ENCODE results near the gene IL17F. TPM values are rescaled to one million over a fixed set of nuclear protein-coding genes. Genes with fewer than 3 reads are reported as not detected.

IL17F gene
- total RNA-seq, 2 donors from 2014 or later = 6.2 to 13.9 TPM

DNA sequence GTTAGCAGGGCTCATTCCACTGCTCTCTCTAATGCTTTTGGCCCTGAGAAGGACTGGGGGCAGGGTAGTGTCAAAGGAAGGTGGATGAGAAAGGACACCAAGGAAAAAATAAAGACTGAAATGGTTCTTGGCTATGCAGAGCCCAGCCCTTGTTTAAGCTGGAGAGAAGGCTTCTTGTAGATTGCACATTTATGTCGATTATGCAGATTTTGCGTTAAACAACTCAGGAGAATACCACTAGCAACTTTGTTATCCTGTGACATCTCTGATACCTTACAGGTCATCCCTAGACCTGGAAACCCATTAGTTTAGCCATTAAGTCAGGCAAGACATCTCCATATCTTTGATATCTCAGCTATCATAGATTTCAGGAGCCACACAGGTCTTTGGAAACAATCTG, 11.1 kb upstream of the IL17F start:
- Mint-ChIP-seq H3K9me3 (no peaks in the 10 kb centered on the region), H3K36me3 (peaks cover 4 to 17% of the 10 kb centered on the region in 2 donors), H3K27ac (peak overlapping the region in 1 of 2 donors; percentile 64)
- DNase-seq (ENCODE audit: low spot score in 2 of 2) (no peak), ATAC-seq (no peak)

DNA sequence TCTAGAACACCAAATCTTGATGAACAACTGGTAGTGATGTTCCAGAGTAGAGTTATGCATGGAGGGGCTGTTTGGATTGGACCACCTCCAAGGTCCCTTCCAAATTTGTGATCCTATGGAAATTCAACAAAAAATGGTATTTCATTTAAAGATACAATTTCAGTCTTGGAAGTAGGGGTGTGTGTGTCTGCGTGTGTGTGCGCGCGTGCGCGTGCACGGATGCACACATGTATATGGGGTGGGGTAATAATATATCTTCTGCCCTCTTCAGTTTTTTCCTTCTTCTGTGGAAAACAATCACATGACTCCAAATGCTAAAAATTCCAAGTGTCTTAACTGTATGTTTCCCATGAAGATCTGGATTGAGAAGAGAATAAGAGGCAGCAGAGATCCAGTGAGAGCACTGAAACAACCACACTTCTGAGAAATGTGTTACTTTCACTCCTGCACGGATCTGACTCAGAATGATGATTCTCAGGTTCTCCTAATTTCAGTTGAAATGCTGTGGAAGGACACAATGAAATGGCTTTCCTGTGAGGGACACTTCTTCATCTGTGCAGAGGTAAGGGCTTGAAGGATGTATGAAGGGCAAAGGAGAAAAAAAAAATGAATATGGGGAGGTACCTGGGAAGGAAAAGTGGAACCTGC, 10.6 kb upstream of the IL17F start:
- peak; percentile 80 to 83 for ATAC-seq
- DNase-seq (ENCODE audit: low spot score in 2 of 2) = peak in 1 of 2 donors; percentile 22
- Mint-ChIP-seq H3K36me3 (peaks cover 4 to 17% of the 10 kb centered on the region in 2 donors), H3K27ac (peak overlapping the region; percentile 2 to 64), H3K9me3 (no peaks in the 10 kb centered on the region)

DNA sequence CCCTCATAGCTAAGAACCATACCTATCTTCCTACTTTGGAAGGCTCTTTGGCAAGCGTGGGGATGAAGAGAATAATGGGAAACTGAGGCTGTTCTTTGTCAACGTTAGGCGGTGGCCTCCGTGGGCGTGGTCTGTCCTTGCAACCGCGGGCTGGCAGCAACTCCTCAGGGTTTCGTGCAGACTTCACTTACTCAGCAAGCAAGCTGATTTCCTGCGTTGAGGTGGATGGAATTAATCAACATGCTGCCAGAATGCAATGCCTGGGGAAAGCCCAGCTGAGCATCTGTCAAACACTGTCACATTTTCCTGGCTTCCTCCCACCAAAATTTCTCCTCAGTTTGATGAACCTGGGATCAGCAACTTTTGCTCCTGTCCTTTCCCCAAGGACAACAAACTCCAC, 9.2 kb upstream of the IL17F start:
- no peaks in the 10 kb centered on the region for H3K9me3 Mint-ChIP-seq
- peak in 1 of 2 donors; percentile 50 for DNase-seq (ENCODE audit: low spot score in 2 of 2)
- H3K27ac Mint-ChIP-seq = no peak overlapping the region
- peaks cover 4 to 22% of the 10 kb centered on the region in 2 donors for H3K36me3 Mint-ChIP-seq
- peak; percentile 61 to 69 for ATAC-seq

DNA sequence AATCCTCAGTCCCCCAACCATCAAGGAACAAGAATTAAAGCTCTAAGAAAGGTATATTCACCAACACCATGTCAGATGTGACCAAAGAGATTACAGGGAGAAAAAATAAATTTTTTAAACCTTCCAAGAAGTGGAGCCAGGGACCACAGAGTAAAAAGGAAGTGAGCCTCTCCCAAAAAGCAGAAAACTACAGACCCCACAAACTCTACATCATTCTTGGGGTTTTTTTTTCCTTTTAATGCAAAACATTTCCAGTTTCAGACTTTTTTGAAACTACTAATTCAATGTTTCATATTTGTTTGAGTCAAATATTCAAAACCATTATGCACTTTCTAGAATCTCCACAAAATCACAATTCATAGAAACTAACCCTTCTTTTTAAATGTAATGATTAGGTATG, 6.8 kb upstream of the IL17F start:
- Mint-ChIP-seq H3K27ac (peak overlapping the region in 1 of 2 donors; percentile 4), H3K36me3 (peaks cover 4 to 17% of the 10 kb centered on the region in 2 donors), H3K9me3 (no peaks in the 10 kb centered on the region)
- ATAC-seq (peak in 1 of 2 donors; percentile 36), DNase-seq (ENCODE audit: low spot score in 2 of 2) (no peak)

DNA sequence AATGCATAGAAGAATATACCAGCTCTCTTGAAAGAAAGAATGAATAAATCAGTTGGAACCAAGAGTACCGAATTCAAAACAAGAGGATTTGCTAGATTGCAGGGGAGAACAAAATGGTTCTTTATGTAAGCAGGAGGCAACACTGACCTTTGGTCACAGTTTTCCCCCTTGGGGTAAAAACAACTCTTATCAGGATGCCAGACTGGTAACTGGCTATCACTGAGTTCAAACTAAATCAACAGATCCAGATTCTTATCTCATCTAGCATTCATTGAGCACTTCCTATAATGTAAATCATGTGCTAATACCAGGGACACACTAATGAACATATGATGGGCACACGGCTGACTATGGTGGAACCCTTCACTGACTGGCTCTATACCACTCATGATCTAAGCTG, 4.8 kb upstream of the IL17F start:
- ATAC-seq = no peak
- DNase-seq (ENCODE audit: low spot score in 2 of 2) = no peak
- Mint-ChIP-seq H3K9me3 (no peaks in the 10 kb centered on the region), H3K36me3 (peaks cover 0 to 12% of the 10 kb centered on the region in 2 donors), H3K27ac (no peak overlapping the region)

DNA sequence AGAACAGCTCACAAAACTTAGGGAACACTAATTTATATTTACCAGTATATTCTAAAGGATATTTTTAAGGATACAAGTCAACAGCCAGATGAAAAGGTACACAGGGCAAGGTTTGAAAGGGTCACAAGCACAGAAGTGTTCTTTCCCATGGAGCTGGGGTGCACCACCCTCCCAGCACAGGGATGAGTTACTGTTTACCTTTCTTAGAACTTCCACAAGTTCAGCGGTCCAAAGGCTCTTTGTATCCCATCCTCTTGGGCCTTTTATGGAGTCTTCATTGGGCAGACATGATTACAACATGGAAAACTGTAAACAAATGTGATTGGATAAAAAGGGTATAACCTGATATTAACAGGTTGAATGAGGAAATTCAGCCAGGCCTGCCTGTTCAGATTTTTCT, 1.1 kb upstream of the IL17F start:
- peaks cover 0 to 5% of the 10 kb centered on the region in 2 donors for H3K36me3 Mint-ChIP-seq

DNA sequence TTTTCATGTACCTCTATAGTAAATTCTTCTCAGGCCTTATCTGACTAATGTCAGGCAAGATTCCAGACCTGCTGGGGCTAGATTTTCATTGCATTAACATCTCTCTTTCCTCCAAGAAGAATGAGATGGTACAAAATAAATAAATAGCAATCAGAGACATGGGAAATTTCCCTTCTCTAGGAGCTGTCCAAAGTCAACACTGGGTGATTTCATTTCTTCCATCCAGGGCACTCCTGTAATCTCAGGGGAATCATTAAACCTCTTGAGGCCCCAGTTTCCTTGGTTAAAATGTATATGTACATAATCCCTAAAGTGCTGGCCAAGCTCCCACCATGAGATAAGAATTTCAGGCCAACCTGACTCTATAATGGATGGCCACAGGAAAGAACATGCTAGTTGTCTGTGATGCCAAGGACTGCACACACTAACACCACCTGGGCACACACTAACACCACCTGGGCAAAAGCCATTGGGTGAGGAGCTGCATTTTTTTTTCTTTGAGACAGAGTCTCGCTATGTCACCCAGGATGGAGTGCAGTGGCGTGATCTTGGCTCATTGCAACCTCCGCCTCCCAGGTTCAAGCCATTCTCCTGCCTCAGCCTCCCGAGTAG, 912 bp downstream of the IL17F start:
- DNase-seq (ENCODE audit: low spot score in 2 of 2) (no peak), ATAC-seq (no peak)
- no peaks in the 10 kb centered on the region for H3K36me3 Mint-ChIP-seq
- H3K27ac Mint-ChIP-seq = no peak overlapping the region
- no peaks in the 10 kb centered on the region for H3K9me3 Mint-ChIP-seq

More for the DNA sequence above, 1.1 kb upstream of the IL17F start:
- ATAC-seq = no peak
- Mint-ChIP-seq H3K27ac (no peak overlapping the region), H3K9me3 (no peaks in the 10 kb centered on the region)
- DNase-seq (ENCODE audit: low spot score in 2 of 2) = no peak

DNA sequence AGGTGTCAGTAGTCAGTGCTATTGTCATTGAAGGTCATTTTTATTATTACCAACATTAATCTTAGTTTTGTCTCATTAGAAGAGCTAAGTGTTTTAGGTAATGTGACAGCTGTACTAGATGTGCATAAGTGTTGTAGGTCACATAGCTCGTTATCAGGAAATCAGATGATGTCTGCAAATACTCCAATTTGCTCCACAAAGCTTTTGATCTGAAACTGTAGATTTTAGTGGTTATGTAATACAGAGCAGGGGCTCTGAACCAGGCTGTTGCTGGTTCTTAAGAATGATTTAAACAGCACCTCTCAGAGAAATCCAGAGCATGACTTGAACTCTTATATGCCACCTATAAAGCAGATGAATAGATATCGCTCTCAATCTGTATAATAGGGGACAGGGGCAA, 2.5 kb downstream of the IL17F start:
- no peak overlapping the region for H3K27ac Mint-ChIP-seq
- no peaks in the 10 kb centered on the region for H3K36me3 Mint-ChIP-seq
- ATAC-seq = no peak
- DNase-seq (ENCODE audit: low spot score in 2 of 2) = no peak
- no peaks in the 10 kb centered on the region for H3K9me3 Mint-ChIP-seq

DNA sequence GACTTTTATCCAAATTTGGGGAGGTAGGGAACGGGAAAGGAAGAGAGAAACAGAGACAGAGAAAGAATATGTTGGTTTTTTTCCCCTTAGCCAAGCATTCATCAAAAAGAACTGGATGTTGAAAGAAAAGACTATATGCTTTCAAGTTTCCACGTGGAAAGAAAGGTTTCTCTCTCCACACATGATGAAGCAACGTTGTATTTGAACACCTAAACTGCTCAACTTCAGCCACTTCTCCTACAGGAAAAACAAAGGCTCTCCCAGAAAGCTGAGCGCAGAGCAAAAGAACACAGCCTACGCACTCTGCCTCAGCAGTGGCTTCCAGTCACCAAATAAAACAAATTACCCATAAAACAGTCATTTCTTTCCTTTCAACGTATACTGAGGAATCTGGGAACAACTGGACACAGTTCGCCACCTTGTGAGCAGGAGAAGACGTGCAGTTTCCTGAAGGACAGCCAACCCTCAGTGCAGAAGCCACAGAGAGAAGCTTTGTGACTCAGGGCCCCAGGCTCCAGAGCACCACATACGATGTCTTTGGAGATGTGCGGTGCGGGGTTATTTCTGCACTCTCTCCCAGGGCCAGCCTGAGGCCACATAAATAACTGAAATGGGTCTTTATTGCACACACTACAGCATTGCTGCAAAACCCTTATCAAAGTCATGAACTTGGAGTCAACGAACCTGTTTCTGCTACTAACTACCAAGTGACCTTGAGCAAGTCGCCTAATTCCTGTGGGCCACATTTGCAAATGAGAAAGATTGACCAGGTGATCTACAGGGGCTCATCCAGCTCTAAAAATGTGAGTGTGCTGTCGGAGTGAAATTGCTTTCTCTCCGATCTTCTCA, 10.1 kb downstream of the IL17F start:
- H3K9me3 Mint-ChIP-seq = no peaks in the 10 kb centered on the region
- H3K27ac Mint-ChIP-seq = no peak overlapping the region
- no peaks in the 10 kb centered on the region for H3K36me3 Mint-ChIP-seq
- DNase-seq (ENCODE audit: low spot score in 2 of 2) = peak in 1 of 2 donors; percentile 33
- peak; percentile 54 to 77 for ATAC-seq

DNA sequence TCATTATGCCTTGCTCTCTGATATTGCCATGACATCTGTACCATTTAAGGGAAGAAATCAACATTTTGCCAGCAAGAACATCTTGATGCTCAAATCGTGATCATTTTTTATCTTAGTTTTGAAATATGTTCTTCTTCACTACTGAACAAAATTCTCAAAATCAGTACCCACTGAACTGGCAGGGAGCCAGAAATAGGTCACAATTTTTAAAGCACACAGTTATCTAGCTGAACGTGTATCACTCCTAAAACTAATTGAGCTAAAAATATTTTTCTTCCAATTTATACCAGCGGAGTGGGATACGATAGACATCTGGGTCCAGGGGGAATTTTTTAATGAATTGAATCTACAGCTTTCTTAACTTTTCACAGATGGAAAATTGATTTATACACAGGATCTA, 11.3 kb downstream of the IL17F start:
- Mint-ChIP-seq H3K36me3 (no peaks in the 10 kb centered on the region), H3K9me3 (no peaks in the 10 kb centered on the region), H3K27ac (no peak overlapping the region)
- DNase-seq (ENCODE audit: low spot score in 2 of 2) = no peak
- ATAC-seq = no peak

DNA sequence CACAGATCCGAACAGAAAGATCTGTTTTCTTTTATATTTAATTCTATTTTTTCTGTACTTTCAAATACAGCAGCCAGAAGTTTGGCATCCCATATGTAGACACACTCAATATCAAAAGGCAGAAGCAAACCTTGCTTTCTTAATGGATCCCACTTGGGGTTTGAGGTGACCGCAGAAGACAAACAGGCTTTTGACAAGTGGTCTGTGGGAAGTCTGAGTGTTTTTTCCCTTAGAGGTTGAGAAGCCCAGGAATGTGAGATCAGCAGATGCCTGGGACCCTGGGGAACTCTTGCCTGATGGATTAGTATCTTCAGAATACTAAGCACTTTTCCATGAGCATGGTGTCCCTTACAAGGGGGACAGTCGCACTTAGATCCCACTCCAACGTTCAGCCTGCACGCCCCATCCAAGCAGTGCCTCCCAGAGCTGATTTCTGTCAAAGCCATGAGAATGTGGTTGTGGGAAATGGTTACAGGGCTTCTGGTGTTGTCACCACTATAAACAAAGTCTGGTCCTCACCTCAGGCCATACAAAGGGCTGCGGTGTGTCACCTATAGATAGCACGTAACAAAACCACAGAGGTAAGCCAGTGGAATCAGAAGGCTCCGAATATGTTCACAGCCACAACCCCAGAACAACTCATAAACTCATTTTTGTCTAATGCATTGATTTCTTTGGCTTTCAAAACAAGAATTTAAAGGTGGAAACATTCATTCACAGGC, 12.7 kb downstream of the IL17F start:
- H3K27ac Mint-ChIP-seq = no peak overlapping the region
- DNase-seq (ENCODE audit: low spot score in 2 of 2) (peak; percentile 60 to 66), ATAC-seq (peak; percentile 61 to 84)
- H3K36me3 Mint-ChIP-seq = no peaks in the 10 kb centered on the region
- no peaks in the 10 kb centered on the region for H3K9me3 Mint-ChIP-seq

DNA sequence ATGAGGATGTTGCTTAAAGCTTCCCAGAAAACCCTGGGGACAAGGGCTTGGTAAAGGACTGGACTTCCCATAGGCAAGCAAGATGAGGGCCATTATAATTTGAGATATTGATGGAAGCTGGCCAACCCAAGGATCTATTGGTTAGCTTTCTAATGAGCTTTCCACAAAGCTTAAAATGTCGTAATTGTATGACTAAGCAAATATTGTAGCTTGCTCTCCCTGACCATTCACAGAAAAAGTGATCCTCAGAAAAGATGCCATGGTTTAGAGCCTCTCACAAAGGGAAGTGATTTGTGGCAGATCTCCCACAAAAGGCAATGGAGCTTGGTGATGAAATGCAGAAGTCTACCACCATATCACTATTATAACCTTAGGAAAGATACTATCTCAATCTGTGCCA, 13.6 kb downstream of the IL17F start:
- no peaks in the 10 kb centered on the region for H3K36me3 Mint-ChIP-seq
- ATAC-seq = no peak

DNA sequence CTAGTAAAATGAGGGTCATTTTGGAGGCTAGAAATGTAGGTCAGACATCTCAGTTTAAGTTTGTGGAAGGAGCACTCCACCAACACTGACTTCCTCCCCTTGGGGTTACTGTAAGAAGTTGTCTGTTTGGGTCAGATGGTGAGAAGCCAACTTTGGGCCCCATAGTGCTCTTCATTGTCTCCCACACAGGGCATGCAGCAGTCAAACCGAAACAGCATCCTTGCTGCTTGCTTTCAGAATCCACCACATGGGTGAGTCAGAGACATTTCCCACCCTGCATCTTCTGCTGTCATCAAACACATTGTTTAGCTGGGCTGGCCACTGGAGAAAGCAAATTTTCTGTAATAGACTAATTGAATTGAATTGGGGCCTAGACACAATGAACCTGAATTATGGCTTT, 16.8 kb downstream of the IL17F start:
- H3K36me3 Mint-ChIP-seq = no peaks in the 10 kb centered on the region
- DNase-seq (ENCODE audit: low spot score in 2 of 2) = peak; percentile 69 to 77
- no peaks in the 10 kb centered on the region for H3K9me3 Mint-ChIP-seq
- peak; percentile 91 to 96 for ATAC-seq
- H3K27ac Mint-ChIP-seq = peak overlapping the region in 1 of 2 donors; percentile 8

More for the DNA sequence above, 13.6 kb downstream of the IL17F start:
- no peak for DNase-seq (ENCODE audit: low spot score in 2 of 2)
- Mint-ChIP-seq H3K9me3 (no peaks in the 10 kb centered on the region), H3K27ac (no peak overlapping the region)

DNA sequence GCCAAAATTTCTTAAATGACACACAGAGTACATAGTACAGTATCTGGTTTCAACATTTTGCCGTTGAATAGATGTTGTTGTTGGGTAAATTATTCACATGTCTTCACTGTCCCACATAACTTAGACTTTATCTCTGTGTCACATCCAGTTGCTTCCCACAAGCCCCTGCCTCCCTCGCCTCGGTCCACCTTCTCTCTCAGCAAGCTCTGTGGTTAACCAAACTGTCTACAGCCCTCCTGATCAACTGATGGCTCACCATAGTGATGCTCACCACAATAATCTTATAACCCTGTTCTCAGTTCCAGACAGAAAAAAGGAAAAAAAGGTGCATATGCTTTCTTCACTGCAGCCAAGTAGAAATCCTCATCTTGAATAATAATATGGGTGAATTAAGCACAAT, 23.0 kb downstream of the IL17F start:
- ATAC-seq (peak; percentile 95 to 97), DNase-seq (ENCODE audit: low spot score in 2 of 2) (peak in 1 of 2 donors; percentile 28)
- Mint-ChIP-seq H3K27ac (peak overlapping the region; percentile 4 to 25), H3K9me3 (no peaks in the 10 kb centered on the region), H3K36me3 (no peaks in the 10 kb centered on the region)

DNA sequence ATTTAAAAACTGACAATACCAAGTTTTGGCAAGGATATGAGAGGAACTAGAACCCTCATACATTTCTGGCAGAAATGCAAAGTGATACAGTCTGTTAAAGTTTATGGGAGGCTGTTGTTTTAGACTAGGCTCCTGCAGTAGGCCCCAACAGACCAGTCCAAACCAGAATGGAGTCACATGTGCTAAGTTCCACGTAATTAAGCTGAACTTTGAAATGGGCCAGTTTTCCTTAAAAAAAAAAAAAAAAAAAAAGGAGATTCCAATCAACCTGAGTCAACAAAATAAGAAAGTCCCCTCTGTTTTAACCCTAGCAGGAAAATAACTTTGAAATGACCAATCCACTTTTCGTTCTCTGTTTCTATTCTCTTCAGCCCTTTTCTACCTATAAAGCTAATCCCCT, 26.5 kb downstream of the IL17F start:
- ATAC-seq = no peak
- Mint-ChIP-seq H3K9me3 (no peaks in the 10 kb centered on the region), H3K36me3 (no peaks in the 10 kb centered on the region), H3K27ac (no peak overlapping the region)
- no peak for DNase-seq (ENCODE audit: low spot score in 2 of 2)

DNA sequence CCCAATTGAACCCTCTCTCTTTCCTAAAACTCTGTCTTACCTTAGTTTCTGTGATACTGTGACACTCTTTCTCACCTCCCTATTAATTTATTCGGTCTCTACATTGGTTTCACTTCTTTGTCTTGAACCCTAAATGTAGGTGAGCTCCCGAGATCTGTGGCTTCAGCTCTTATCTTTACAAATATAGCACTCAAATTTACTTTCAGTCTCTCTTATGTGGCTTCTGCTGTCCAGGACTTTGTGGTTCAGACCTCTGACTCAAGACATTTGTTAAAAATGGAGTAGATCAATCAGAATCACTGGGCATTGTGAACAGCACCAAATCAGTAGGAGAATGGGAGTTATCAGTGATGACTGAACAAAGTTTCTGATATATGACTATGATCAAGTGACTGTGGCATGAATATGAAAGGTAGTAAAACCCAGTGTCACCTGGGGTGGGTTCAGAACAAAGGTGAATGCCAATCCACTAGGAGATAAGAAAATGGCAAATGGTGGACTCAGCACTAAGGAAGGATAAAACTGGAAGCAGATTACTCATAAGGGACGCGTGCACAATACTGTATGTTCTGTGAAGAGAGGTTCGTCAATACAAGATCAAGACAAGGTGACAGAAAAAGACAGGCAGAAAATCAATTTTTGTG, 27.2 kb downstream of the IL17F start:
- Mint-ChIP-seq H3K36me3 (no peaks in the 10 kb centered on the region), H3K9me3 (no peaks in the 10 kb centered on the region), H3K27ac (no peak overlapping the region)
- no peak for DNase-seq (ENCODE audit: low spot score in 2 of 2)
- no peak for ATAC-seq
